IMR-90 (cell line): ENCODE measurements around the gene COQ10A. TPM values are rescaled to one million over a fixed set of nuclear protein-coding genes. Genes with fewer than 3 reads are reported as not detected.
A peak's percentile ranks its signal among the peaks of the same experiment; 100 is the strongest.

Experiments
- ATAC-seq: fragments of 200-7000 bp; cut with Tn5 transposase; 2 replicates; pipeline ENCODE4 v1.9.1; 2020; ENCODE audit warnings: low read depth, mild to moderate bottlenecking, moderate library complexity
- BruUV-seq: library from RNA; stranded (reverse); fragments of 400-500 nt; replicated peaks from 2 replicates; lab custom pipeline; 2021; lab: Mats Ljungman, UMichigan
- CTCF ChIA-PET: fragments of 300-600 bp; formaldehyde crosslinking; extraction: SDS; loops from one replicate; lab custom pipeline; 2021; ENCODE audit warnings: antibody characterized with exemption; lab: Yijun Ruan, JAX
- POLR2A ChIA-PET: fragments of 300-600 bp; sonication (Branson Sonifier 250); formaldehyde crosslinking; loops from one replicate; lab custom pipeline; 2022; ENCODE audit warnings: antibody characterized with exemption; ENCODE audit not compliant: unreplicated experiment; lab: Charles Lee
- DNase-seq: peaks from one replicate; pipeline ENCODE4 v3.0.0; 2013
- H2AFZ ChIP-seq: replicated peaks from 2 replicates; pipeline ENCODE3; 2013; ENCODE audit warnings: low read length, mild to moderate bottlenecking; ENCODE audit not compliant: poor library complexity
- H2AK5ac ChIP-seq: 2 replicates; pipeline ENCODE4 v1.6.1; 2013; ENCODE audit warnings: low read depth, low read length, inconsistent platforms
- H2AK9ac ChIP-seq: replicated peaks from 2 replicates; pipeline ENCODE3; 2013; ENCODE audit warnings: mild to moderate bottlenecking, low read depth, low read length, moderate library complexity; ENCODE audit not compliant: poor library complexity
- H2BK120ac ChIP-seq: 2 replicates; pipeline ENCODE4 v1.6.1; 2013; ENCODE audit warnings: low read depth, low read length, inconsistent platforms
- H2BK15ac ChIP-seq: 3 replicates; pipeline ENCODE4 v1.6.1; 2013; ENCODE audit warnings: low read depth, low read length, inconsistent platforms
- H2BK20ac ChIP-seq: 2 replicates; pipeline ENCODE4 v1.6.1; 2013; ENCODE audit warnings: low read depth, mild to moderate bottlenecking, inconsistent platforms, low read length, moderate library complexity
- H2BK5ac ChIP-seq: 2 replicates; pipeline ENCODE4 v1.6.1; 2013; ENCODE audit warnings: mild to moderate bottlenecking, low read depth, low read length, inconsistent platforms; ENCODE audit not compliant: poor library complexity, severe bottlenecking
- H3K14ac ChIP-seq: replicated peaks from 2 replicates; pipeline ENCODE4 v1.6.1; 2013; ENCODE audit warnings: low read depth, low read length, inconsistent platforms
- H3K18ac ChIP-seq: 2 replicates; pipeline ENCODE4 v1.6.1; 2013; ENCODE audit warnings: low read depth, low read length, control low read depth
- H3K23ac ChIP-seq: 2 replicates; pipeline ENCODE4 v1.6.1; 2013; ENCODE audit warnings: low read depth, low read length, inconsistent platforms
- H3K27ac ChIP-seq: 2 replicates; pipeline ENCODE4 v1.5.1; 2013; ENCODE audit warnings: mild to moderate bottlenecking, control low read depth, low read length; ENCODE audit not compliant: insufficient read depth
- H3K27me3 ChIP-seq: 2 replicates; pipeline ENCODE4 v1.6.1; 2013; ENCODE audit warnings: low read length; ENCODE audit not compliant: control insufficient read depth, insufficient read depth
- H3K36me3 ChIP-seq: 2 replicates; pipeline ENCODE4 v1.6.1; 2013; ENCODE audit warnings: low read length, mixed read lengths; ENCODE audit not compliant: control insufficient read depth, insufficient read depth
- H3K4ac ChIP-seq: 2 replicates; pipeline ENCODE4 v1.6.1; 2013; ENCODE audit warnings: low read depth, low read length, inconsistent platforms
- H3K4me1 ChIP-seq: 2 replicates; pipeline ENCODE4 v1.6.1; 2013; ENCODE audit warnings: low read length, mixed read lengths; ENCODE audit not compliant: control insufficient read depth, insufficient read depth
- H3K4me2 ChIP-seq: 2 replicates; pipeline ENCODE4 v1.6.1; 2013; ENCODE audit warnings: low read depth, mild to moderate bottlenecking, control low read depth, low read length, moderate library complexity
- H3K4me3 ChIP-seq: 2 replicates; pipeline ENCODE4 v1.5.1; 2013; ENCODE audit warnings: low read depth, mild to moderate bottlenecking, control low read depth, low read length, moderate library complexity; ENCODE audit not compliant: insufficient read depth
- H3K56ac ChIP-seq: 2 replicates; pipeline ENCODE4 v1.6.1; 2013; ENCODE audit warnings: low read length, inconsistent platforms; ENCODE audit not compliant: insufficient read depth; ENCODE audit errors: extremely low read depth
- H3K79me1 ChIP-seq, 2 experiments: 2 replicates each; pipeline ENCODE4 v1.6.1; 2013; ENCODE audit warnings: low read length in 2 of 2, inconsistent platforms in 1 of 2, low read depth in 1 of 2
- H3K9ac ChIP-seq: 2 replicates; pipeline ENCODE4 v1.6.1; 2013; ENCODE audit warnings: low read depth, low read length, control low read depth
- H3K9me1 ChIP-seq: 2 replicates; pipeline ENCODE4 v1.6.1; 2013; ENCODE audit warnings: low read length, inconsistent platforms; ENCODE audit not compliant: insufficient read depth
- H3K9me3 ChIP-seq: 2 replicates; pipeline ENCODE4 v1.6.1; 2013; ENCODE audit warnings: low read length; ENCODE audit not compliant: control insufficient read depth, insufficient read depth
- H4K20me1 ChIP-seq: 2 replicates; pipeline ENCODE4 v1.6.1; 2013; ENCODE audit warnings: low read length, inconsistent platforms; ENCODE audit not compliant: insufficient read depth
- H4K5ac ChIP-seq: 2 replicates; pipeline ENCODE4 v1.6.1; 2013; ENCODE audit warnings: mild to moderate bottlenecking, low read depth, low read length, control low read depth
- H4K8ac ChIP-seq, 2 experiments: 2 replicates each; pipeline ENCODE4 v1.6.1; 2013; ENCODE audit warnings: low read depth in 2 of 2, low read length in 2 of 2, control low read depth in 1 of 2, inconsistent platforms in 1 of 2
- H4K91ac ChIP-seq: 2 replicates; pipeline ENCODE4 v1.6.1; 2013; ENCODE audit warnings: low read depth, low read length, inconsistent platforms; ENCODE audit not compliant: insufficient read depth
- BHLHE40 ChIP-seq: fragments of 150-350 bp; IDR thresholded peaks from 2 replicates; pipeline ENCODE4 v1.6.1; 2016; ENCODE audit warnings: mild to moderate bottlenecking, low read depth, low read length
- CHD1 ChIP-seq: IDR thresholded peaks from 2 replicates; pipeline ENCODE4 v1.6.1; 2012; ENCODE audit warnings: low read depth, low read length, improper control_type of control experiment
- CTCF ChIP-seq: conservative IDR thresholded peaks from 2 replicates; pipeline ENCODE4 v1.5.1; 2012; ENCODE audit warnings: mild to moderate bottlenecking, low read depth, low read length, improper control_type of control experiment
- ELK1 ChIP-seq: fragments of 150-350 bp; IDR thresholded peaks from 2 replicates; pipeline ENCODE4 v1.6.1; 2016; ENCODE audit warnings: low read depth, mild to moderate bottlenecking, low read length, moderate library complexity, borderline replicate concordance
- FOS ChIP-seq: fragments of 150-350 bp; IDR thresholded peaks from 2 replicates; pipeline ENCODE4 v1.6.1; 2016; ENCODE audit warnings: low read depth, low read length
- MAFK ChIP-seq: IDR thresholded peaks from 2 replicates; pipeline ENCODE4 v1.6.1; 2012; ENCODE audit warnings: low read depth, low read length, improper control_type of control experiment
- MXI1 ChIP-seq: IDR thresholded peaks from 2 replicates; pipeline ENCODE4 v1.6.1; 2012; ENCODE audit warnings: low read depth, mild to moderate bottlenecking, low read length, moderate library complexity, borderline replicate concordance
- NFE2L2 ChIP-seq: fragments of 150-350 bp; IDR thresholded peaks from 2 replicates; pipeline ENCODE4 v1.6.1; 2016; ENCODE audit warnings: low read depth, mild to moderate bottlenecking, low read length
- POLR2A ChIP-seq: IDR thresholded peaks from 2 replicates; pipeline ENCODE4 v1.6.1; 2012; ENCODE audit warnings: mild to moderate bottlenecking, low read depth, low read length
- RCOR1 ChIP-seq: IDR thresholded peaks from 2 replicates; pipeline ENCODE4 v1.6.1; 2012; ENCODE audit warnings: mild to moderate bottlenecking, low read length, improper control_type of control experiment; ENCODE audit not compliant: insufficient replicate concordance
- RFX5 ChIP-seq: IDR thresholded peaks from 2 replicates; pipeline ENCODE4 v1.8.0; 2012; ENCODE audit warnings: low read depth, mild to moderate bottlenecking, low read length, moderate library complexity
- SMC3 ChIP-seq: fragments of 150-350 bp; IDR thresholded peaks from 2 replicates; pipeline ENCODE4 v1.6.1; 2016; ENCODE audit warnings: low read depth, mild to moderate bottlenecking, antibody characterized with exemption, low read length, moderate library complexity
- WGBS, 2 experiments: methylation state at CpG; one replicate each; pipeline versions ENCODE4 v1.1.5 to v1.1.7; 2013; ENCODE audit warnings: missing lambda C conversion rate in 2 of 2; ENCODE audit not compliant: insufficient read length in 1 of 2; ENCODE audit errors: extremely low coverage in 2 of 2; 5-methylcytosine and 5-hydroxymethylcytosine counted together
- dilution Hi-C: fragments of 300-500 bp; cut with HindIII; formaldehyde crosslinking; loops from one replicate; pipeline ENCODE4 v1.14.3; 2018; ENCODE audit warnings: low sequenced_read_pairs; ENCODE audit not compliant: unreplicated experiment
- in situ Hi-C: fragments of 300-500 bp; cut with MboI; formaldehyde crosslinking; loops from 3 replicates; pipeline ENCODE4 v1.14.3; 2019; ENCODE audit warnings: low sequenced_read_pairs, inconsistent platforms, mixed read lengths
- intact Hi-C: fragments of 100-400 bp; cut with micrococcal nuclease; formaldehyde crosslinking; loops from 2 replicates; pipeline ENCODE4 v1.10.0; 2022
- polyA plus RNA-seq, 3 experiments: library from polyadenylated mRNA; depleted of rRNA; stranded (reverse); fragments of >200 nt; gene quantifications; 2 replicates each; pipeline ENCODE4 v1.2.3, GENCODE V29; 2012; ENCODE audit warnings: low replicate concordance in 1 of 3
- total RNA-seq: library from RNA; depleted of rRNA; stranded (reverse); fragments of >200 nt; gene quantifications from 2 replicates; pipeline ENCODE4 v1.2.3, GENCODE V29; 2012

The COQ10A gene
- total and polyA plus RNA-seq, 2 of the 4 experiments (the other 2 are of a cell fraction), result 4.7 to 10.8 TPM

GRCh38 chr12:56224102-56224701, 42.5 kb upstream of the COQ10A start, which contains the start of gene NABP2 (continued):
- TF ChIP-seq NFE2L2 (no peak), MAFK (no peak), ELK1 (no peak)

GRCh38 chr12:56224954-56225353, 41.8 kb upstream of the COQ10A start:
- BruUV-seq, result no TSS peak
- dilution Hi-C loops, result no loop called here
- no peaks in the 10 kb centered on the region for H3K27me3 ChIP-seq

More at GRCh38 chr12:56224954-56225353, 41.8 kb upstream of the COQ10A start:
- Histone ChIP-seq H3K79me1 (peaks cover 19 to 36% of the 10 kb centered on the region in 2 experiments), H3K4me2 (peak overlapping the region; percentile 98), H3K4me3 (peak overlapping the region; percentile 63), H2AFZ (peak overlapping the region; percentile 92), H3K56ac (no peak overlapping the region), H3K23ac (peak overlapping the region; percentile 7; the same call in 1 of the 2 replicates), H4K8ac (peak overlapping the region; percentile 87 to 93; a peak in 3 of 4 replicates), H3K14ac (peak overlapping the region; percentile 87; the same call in 1 of the 2 replicates), H2BK15ac (no peak overlapping the region), H3K18ac (no peak overlapping the region), H4K5ac (no peak overlapping the region), H3K9ac (peak overlapping the region; percentile 79; the same call in 1 of the 2 replicates), H2BK5ac (no peak overlapping the region), H2AK5ac (peak overlapping the region; percentile 88), H2BK20ac (no peak overlapping the region), H3K4ac (peak overlapping the region; percentile 92; the same call in 1 of the 2 replicates), H3K27ac (peak overlapping the region; percentile 57; the same call in 1 of the 2 replicates), H3K9me1 (peaks cover 13% of the 10 kb centered on the region), H3K36me3 (peaks cover 6% of the 10 kb centered on the region; the same call in 1 of the 2 replicates), H4K20me1 (no peaks in the 10 kb centered on the region), H4K91ac (no peak overlapping the region), H3K9me3 (no peaks in the 10 kb centered on the region), H2AK9ac (peak overlapping the region; percentile 83), H2BK120ac (no peak overlapping the region), H3K4me1 (peaks cover 4% of the 10 kb centered on the region; the same call in 1 of the 2 replicates)
- POLR2A ChIA-PET, result no interaction called here
- DNase-seq (no peak), ATAC-seq (no peak)
- TF ChIP-seq RCOR1 (no peak), FOS (no peak), BHLHE40 (no peak), NFE2L2 (no peak), RFX5 (no peak), SMC3 (no peak), MXI1 (no peak), CTCF (no peak), POLR2A (no peak), CHD1 (no peak)
- CTCF ChIA-PET, result no interaction called here
- intact Hi-C loops (loop anchor here (1.0 kb wide), 3 partner anchors 28 to 106 kb away; no protein-coding TSS in a partner anchor), in situ Hi-C loops (no loop called here)
- 100% methylated on average over 1 of the region's 11 CpGs; no CpG with 5 or more reads in 1 of the 2 experiments for WGBS, 2 experiments
